ENCODE data around the gene SMAP1.
"Not testable (repeated sequence)": the region's sequence is repeated elsewhere in the genome, so short reads cannot be mapped to it uniquely, and the experiment has no call there.

Gene SMAP1

DNA sequence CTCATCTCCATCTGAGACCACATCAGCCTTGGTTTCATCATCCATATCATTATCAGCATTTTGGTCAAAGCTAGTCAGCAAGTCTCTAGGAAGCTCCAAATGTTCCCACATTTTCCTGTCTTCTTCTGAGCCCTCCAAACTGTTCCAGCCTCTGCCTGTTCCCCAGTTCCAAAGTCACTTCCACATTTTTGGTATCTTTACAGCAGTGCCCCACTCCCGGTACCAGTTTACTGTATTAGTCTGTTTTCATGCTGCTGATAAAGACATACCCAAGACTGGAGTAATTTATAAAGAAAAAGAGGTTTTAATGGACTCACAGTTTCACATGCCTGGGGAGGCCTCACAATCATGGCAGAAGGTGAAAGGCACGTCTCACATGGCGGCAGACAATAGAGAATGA lies 74.8 kb downstream of the SMAP1 start:
- not testable (repeated sequence) for DNase-seq (ENCODE audit: low spot score)

DNA sequence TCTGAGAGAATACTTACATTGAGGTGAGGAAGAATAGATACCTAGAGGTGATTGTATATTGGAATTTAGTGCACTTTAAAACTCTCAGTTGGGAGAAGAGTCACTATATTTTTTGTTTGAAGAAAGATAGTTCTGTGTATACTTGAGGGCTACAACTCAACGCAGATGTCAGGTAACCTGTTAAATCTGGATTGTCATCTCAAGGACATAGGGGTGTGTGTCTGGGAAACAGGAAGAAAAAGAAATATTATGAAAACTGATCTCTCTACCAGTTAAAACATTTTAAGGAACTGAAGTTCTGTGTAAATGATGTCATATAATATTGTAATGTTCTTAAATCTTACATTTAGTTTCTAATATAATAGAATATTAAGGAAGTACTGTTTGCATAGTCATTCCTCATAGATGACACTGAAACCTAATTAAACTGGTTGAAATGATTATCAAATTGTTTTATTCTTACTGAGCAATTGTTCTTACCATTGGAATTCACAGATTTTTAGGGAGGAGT lies 86.2 kb downstream of the SMAP1 start:
- DNase-seq (ENCODE audit: low spot score), result no peak

DNA sequence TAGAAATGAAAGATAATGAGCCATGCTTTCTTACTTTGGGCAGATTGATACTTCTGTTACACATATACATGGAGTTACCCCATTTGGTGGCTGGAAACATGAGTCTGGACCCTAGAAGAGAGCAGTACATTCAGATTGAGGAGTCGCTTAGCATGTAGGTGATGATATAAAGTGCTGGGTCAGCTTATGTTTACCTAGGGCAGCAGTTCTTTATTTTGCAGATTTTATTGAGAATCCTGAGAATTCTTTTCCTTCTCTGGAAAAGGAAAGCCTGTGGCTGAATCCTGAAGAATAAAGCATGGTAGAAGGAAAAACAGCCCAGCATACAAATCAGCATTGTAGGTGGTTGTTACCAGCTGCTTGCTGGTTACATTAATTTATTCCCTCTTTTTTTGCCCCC lies 91.2 kb downstream of the SMAP1 start:
- DNase-seq (ENCODE audit: low spot score), result no peak

DNA sequence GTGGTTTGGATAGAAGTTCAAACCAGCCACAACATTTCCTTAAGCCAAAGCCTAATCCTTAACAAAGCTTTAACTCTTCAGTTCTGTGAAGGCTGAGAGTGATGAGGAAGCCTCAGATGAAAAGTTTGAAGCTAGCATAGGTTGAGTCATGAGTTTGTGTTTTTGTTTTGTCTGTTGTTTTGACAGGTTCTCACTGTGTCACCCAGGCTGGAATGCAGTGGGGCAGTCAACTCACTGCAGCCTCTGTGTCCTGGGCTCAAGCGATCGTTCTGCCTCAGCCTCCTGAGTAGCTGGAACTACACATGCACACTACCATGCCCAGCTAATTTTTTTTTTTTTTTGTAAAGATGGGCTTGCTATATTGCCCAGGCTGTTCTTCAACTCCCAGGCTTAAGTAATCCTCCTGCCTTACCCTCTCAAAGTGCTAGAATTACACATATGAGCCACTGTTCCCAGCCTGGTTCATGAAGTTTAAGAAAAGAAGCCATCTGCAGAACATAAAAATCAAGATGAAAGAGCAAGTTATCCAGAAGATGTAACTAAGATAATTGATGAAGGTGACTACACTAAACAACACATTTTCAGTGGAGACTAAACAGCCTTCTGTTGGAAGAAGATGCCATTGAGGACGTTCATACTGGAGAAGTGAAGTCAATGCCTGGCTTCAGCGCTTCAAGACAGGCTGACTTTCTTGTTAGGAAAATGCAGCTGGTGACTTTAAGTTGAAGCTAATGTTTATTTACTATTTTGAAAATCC lies 96.2 kb downstream of the SMAP1 start:
- DNase-seq (ENCODE audit: low spot score), result no peak

DNA sequence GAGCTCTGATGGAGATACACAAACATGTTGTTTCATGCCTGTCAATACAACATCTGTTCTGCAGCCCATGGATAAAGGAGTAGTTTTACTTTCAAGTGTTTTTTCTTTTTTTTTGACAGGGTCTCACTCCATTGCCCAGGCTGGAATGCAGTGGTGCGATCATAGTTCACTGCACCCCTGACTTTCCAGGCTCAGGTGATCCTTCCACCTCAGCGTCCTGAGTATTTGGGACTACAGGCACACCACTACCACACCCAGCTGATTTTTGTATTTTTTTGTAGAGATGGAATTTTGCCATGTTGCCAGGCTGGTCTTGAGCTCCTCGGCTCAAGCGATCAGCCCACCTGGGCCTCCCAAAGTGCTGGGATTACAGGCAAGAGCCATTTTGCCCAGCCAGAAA lies 97.0 kb downstream of the SMAP1 start:
- no peak for DNase-seq (ENCODE audit: low spot score)

DNA sequence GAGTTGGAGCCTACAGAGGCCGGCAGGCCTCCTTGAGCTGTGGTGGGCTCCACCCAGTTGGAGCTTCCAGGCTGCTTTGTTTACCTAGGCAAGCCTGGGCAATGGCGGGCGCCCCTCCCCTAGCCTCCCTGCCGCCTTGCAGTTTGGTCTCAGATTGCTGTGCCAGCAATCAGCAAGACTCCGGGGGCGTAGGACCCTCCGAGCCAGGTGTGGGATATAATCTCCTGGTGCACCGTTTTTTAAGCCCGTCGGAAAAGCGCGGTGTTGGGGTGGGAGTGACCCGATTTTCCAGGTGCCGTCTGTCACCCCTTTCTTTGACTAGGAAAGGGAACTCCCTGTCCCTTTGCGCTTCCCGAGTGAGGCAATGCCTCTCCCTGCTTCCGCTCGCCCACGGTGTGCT lies 103.7 kb downstream of the SMAP1 start:
- not testable (repeated sequence) for DNase-seq (ENCODE audit: low spot score)

DNA sequence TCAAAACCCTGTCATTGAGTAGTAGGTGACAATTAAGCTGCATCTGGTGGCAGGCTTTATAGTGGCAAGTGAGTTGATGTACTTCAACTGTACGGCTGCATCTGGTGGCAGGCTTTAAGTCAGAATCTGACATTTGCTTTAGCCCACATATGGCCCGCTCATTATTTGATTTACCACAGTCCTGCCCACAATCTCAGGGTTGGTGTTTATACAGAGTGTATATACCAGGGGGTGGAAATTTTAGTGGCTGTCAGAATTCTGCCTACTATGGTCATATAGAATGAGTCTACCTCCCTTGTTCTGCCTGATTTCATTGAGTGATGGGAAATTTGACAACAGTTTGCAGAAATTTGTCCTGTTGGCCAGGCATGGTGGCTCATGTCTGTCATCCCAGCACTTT lies 112.3 kb downstream of the SMAP1 start:
- DNase-seq (ENCODE audit: low spot score), result no peak

DNA sequence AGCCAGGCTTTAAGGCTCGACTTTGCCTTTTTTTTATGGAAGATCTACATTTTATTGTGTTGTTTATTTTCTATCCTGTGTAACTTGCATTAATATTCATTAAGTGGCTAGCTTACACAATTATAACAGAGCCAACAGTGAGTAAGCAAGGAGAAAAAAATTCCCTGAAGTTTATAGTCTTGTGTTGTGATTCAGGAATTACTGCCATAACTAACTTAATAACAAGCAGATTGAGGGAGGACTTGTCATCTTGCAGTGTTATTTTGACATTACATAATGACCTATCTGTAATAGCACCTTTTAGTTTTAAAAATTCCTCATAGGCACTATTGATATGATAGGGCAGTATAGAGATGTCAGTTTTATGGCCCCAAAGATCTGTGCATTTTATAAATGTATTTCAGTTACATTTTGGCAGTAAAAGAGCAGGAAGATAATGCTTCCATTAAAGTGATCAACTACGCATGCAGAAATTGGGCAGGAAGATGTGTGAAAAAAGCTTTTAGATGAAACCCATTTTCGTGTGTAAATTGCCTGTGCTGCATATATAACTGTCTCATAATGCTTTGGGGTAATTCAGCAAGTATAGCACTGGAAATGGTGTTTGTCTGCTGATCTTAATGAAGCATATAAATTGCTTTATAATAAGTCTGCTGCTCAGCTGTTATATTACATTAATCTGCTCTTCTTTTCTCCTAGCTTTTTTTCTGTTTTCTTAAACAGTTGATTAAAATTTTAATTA lies 123.0 kb downstream of the SMAP1 start:
- no peak for DNase-seq (ENCODE audit: low spot score)

DNA sequence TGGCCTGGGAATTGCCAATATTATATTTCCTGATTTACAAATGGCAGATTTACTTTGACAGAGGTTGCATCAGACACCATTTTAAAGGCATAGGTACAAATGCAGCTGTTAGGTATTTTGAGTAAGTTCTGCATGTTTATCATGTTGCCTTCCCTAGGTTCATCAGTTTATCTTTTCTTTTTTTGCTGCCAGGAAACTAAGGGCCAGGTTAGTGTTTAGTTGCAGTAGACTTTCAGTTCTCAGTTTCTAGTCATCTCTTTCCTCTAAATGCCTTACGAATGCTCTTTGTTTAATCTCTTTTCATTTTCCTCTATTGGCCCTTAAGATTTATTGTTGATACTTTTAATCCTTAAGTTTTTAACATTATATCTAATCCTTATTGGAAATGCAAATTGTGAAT lies 129.9 kb downstream of the SMAP1 start:
- no peak for DNase-seq (ENCODE audit: low spot score)

DNA sequence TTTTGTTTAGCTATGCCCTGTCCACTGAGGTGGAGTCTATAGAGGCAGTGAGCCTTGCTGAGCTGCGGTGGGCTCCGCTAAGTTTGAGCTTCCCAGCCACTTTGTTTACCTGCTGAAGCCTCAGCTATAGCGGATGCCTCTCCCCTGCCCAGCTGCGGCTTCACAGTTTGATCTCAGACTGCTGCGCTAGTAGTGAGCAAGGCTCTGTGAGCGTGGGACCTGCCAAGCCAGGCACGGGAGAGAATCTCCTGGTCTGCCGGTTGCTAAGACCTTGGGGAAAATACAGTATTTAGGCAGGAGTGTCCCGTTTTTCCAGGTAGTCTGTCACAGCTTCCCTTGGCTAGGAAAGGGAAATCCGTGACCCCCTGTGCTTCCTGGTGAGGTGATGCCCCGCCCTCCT lies 138.4 kb downstream of the SMAP1 start:
- DNase-seq (ENCODE audit: low spot score), result no peak

DNA sequence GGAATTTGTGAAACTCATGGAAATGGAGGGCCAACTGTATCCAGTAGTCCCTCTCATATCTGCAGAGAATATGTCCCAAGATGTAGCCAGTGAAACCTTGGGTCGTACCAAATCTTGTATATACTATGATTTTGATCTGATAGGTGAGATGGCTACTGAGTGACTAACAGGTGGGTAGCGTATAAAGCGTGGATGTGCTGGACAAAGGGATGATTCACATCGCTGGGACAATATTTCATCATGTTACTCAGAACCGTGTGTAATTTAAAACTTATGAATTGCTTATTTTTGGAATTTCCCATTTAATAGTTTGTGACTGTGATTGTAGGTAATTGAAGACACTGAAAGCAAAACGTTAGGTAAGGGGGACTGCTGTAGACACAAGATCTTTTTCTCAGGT lies 144.1 kb downstream of the SMAP1 start:
- no peak for DNase-seq (ENCODE audit: low spot score)

DNA sequence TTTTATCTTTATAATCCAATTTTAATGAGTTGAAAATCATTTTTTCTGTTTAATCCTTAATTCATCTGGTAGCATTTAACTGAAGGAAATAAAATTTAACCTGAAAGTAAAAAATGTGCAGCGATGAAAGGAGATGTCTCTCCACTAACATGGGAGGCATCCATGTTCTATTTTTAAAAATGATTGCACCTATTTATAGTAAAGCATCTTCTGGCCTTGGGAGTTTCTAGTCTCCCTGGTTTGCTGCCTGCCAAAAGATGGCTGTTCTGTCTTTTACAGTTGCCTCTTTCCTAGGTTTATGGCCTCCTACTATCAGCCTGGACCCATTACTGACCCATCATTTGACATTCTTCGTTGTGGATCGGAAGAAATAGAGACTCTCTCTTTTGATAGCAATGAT lies 146.2 kb downstream of the SMAP1 start:
- DNase-seq (ENCODE audit: low spot score), result no peak

DNA sequence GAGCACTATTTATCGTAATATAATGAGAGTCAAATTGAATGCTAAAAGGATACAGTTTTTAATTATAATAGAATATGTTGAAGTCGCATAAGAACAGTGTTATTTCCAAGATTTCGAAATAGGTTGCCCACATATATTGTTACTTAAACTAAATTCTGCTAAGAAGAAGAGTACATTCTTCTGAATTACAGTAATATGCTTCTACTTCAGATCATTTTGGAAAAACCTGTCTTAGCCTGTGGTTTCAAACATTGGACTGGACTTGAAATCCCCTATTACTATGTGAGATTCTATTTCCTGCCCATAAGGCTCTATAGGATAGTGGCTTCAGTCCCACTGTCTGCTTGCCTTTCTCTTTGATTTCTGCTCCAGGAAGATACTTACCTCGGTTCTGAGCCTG lies 152.0 kb downstream of the SMAP1 start:
- DNase-seq (ENCODE audit: low spot score), result no peak

DNA sequence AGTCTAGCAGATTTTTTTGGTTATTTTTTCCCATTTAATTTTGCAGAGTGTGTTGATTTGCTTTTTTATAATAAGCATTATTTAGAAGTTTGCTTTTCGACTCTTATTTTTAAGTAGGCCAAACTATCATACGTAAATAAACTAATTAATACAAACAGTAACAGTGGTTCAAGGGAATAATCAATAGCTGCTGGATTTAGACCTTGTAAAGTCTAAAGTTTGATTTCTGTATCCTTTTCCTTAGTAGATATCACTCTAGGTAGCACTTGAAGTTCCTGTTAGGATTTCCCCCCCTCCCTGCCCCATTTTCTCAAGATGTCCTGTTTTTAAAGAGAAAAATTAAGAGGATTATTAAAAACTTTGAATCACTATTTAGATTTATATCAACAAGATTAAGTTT lies 153.1 kb downstream of the SMAP1 start:
- DNase-seq (ENCODE audit: low spot score), result no peak

DNA sequence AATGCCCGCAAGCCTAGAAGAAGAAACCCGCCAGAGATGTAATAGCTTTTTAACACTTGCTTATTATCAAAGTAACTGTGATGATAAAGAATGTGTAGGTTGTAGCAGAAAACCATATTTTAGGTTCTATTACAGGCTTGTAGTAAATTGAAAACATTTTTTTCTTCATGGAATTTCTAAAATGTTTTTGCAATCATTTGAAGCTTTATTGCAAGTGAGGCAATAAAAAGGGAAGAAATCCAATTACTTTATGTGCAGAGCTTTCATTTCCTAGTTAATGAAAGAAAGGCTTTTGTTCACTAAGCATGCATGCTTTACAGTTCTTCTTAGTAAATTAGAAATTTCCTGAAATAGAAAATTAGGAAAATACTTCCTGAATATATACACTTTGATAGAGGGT lies 154.1 kb downstream of the SMAP1 start:
- no peak for DNase-seq (ENCODE audit: low spot score)

DNA sequence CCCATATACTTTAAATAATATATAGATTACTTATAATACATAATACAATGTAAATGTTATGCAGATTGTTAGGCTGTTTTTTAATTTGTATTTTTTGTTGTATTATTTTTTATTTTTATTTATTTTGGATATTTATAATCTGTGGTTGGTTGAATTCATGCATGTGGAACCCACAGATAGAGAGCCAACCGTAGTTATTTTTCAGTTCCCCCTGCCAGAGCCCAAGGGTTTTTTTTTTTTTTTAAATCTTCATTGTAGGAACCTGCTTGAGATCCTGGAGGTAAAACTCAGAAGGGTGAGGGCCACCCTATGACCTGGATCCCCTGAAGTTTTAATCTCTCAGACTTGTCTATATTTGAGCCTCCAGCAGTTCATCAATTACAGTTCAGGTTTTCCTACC lies 156.0 kb downstream of the SMAP1 start:
- DNase-seq (ENCODE audit: low spot score), result no peak

DNA sequence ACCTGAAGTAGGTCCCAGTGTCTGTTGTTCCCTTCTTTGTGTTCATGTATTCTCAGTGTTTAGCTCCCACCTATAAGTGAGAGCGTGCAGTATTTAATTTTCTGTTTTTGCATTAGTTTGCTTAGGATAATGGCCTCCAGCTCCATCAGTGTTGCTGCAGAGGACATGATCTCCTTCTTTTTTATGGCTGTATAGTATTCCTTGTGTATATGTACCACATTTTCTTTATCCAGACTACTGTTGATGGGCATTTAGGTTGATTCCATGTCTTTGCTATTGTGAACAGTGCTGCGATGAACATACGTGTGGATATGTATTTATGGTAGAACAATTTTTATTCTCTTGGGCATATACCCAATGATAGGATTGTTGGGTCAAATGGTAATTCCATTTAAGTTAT lies 163.7 kb downstream of the SMAP1 start:
- no peak for DNase-seq (ENCODE audit: low spot score)

DNA sequence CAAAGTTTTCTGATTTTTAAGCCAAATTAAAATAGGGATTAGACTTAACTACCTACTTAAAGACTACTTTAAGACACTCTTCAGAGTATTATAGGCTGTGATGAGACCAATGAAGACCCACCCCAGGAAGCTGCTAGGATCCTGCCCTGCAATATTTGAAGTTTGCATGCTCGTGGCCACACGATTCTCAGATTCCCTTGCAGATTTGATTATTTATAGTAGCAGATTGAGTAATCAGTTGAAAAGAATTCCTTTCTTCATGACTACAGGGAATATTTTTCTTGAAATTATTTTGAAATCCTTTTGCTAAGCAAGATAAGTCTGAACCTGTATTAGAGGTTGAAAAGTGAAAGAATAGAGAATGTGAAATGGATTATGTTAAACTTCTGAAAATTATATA lies 166.8 kb downstream of the SMAP1 start:
- no peak for DNase-seq (ENCODE audit: low spot score)

DNA sequence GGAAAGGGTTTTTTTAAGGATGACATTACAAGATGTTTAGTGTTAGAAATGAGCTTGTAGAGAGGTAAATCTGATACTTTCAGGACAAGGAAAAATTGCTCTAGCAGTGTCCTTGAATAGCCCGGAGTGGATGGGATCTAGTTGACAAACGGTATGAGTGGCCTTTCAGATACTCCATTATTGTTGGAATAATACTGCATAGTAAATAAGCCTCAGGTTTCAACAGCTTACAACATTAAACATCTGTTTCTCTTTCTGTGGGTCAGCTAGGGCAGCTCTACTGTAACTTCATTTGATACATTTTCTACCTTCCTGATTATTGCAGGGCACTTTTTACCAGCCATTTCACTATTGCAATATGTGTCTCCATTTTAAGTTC lies 171.2 kb downstream of the SMAP1 start:
- DNase-seq (ENCODE audit: low spot score), result no peak

DNA sequence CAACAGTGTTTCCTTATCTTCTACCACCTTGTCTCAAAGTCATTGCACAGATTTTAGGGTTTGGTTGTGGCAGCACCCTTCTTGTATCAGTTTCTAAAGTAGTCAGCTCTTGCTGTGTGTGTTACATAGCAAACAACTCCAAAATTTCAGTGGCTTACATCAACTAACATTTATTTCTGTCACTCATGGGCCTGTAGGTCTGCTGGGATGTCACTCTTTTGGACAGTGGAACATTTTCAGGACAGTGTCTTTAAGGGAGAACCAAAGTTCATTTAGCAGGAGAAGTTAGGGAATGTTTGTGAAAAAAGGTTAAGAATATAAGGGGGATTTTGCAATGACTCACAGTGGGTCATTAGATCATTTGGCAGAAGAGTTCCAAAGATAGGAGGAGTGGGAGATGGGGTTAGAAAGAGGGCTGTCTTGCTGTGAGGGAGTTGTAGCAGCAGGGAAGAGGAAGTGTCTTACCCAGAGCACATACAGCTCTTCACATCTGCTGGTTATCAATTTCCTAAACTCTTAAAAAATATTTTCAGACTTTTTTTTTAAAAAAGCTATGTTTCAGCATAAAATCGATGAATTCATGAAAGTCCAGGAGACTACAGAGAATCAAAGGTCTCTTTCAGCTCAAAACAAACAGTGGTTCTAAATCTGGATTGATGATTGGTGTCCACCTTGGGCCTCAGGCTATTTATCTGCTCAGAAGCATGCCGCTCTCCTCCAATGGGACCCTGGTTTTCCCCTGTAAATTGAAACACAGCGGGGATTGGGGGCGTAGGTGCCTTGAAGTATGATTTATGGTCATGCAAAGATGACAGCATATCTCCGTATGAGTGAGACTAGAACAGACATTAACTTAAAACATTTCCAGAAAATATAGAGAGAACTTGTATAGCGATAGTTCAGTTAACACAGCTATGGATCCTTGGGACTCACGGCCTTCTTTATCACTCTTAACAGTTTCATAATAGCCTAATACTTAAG lies 171.9 kb downstream of the SMAP1 start:
- DNase-seq (ENCODE audit: low spot score), result no peak

DNA sequence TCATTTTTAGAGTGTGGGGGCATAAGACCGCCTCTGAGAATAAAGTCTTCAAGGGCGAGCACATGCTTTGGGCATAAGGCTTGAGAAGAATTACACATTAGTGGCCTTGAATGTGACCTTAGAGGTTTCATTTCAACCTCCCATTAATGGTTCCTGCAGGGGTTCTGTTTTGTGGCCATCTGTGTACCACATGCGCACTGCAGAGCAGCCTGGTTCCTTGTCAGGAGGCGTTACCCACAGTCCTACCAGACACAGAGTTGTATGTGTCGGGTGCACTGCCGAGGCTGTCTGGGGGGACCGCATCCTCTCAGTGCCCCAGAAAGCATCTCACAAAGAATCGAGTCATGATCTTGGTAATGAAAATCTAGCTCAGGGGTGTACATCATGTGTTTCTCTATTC lies 173.4 kb downstream of the SMAP1 start:
- DNase-seq (ENCODE audit: low spot score), result no peak

DNA sequence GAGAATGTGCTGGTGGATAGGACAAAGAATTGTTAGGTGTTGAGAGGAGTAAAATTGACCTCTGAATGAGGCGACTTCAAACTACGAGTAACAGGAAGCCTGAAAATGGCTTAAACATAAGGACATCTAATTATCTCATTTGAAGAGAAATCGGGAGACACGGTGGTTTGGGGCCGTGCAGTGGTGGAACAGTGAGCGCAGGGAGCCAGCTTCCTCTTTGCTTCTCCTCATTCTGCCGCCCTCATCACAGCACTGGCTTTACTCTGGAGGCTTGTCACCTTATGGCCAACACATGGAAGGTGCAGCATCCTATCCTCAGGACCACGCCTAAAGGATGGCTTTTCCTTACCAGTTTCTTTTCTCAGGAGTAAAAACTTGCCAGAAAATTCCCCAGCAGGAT lies 174.9 kb downstream of the SMAP1 start:
- no peak for DNase-seq (ENCODE audit: low spot score)
